HL-60 (cell line): ENCODE measurements around the gene BPNT1.
A peak's percentile ranks its signal among the peaks of the same experiment; 100 is the strongest.

Experiments
- DNase-seq, 2 experiments: peaks; one replicate each; pipeline ENCODE4 v3.0.0-alpha.2; 2010 to 2020; ENCODE audit warnings: low read depth in 1 of 2, low spot score in 1 of 2
- H3K27ac ChIP-seq: fragments of 250-450 bp; sonication (Bioruptor Pico); replicated peaks from 2 replicates; pipeline ENCODE4 v1.5.1; 2020; ENCODE audit warnings: mild to moderate bottlenecking, moderate library complexity
- H3K27me3 ChIP-seq: fragments of 250-450 bp; sonication (Bioruptor Pico); 2 replicates; pipeline ENCODE4 v1.5.1; 2021; ENCODE audit warnings: mild to moderate bottlenecking, moderate library complexity; ENCODE audit not compliant: insufficient read depth, poor library complexity, severe bottlenecking
- H3K4me3 ChIP-seq: replicated peaks from 2 replicates; pipeline ENCODE4 v1.5.1; 2011; ENCODE audit warnings: mild to moderate bottlenecking, control low read depth, low read length; ENCODE audit not compliant: insufficient read depth
- CTCF ChIP-seq: IDR thresholded peaks from one replicate; pipeline ENCODE4 v1.5.1; 2011; ENCODE audit warnings: low read length, control low read depth, inconsistent platforms; ENCODE audit not compliant: insufficient read depth
- GABPA ChIP-seq: IDR thresholded peaks from 2 replicates; pipeline ENCODE4 v1.6.1; 2012; ENCODE audit warnings: low read depth
- POLR2AphosphoS5 ChIP-seq: IDR thresholded peaks from 2 replicates; pipeline ENCODE4 v1.6.1; 2012; ENCODE audit warnings: low read depth
- SPI1 ChIP-seq: IDR thresholded peaks from 2 replicates; pipeline ENCODE4 v1.6.1; 2012; ENCODE audit warnings: low read depth, mild to moderate bottlenecking, borderline replicate concordance
- long read RNA-seq: library from polyadenylated mRNA; unstranded; transcript quantifications from one replicate; pipeline ENCODE4 v2.0.0, GENCODE V29; 2020
- TF ChIP-seq, protein P1 (sequence below): IDR thresholded peaks from 2 replicates; pipeline ENCODE4 v1.6.1; 2012; ENCODE audit warnings: low read depth; ENCODE audit not compliant: insufficient replicate concordance

BPNT1 gene
- long read RNA-seq, transcript BPNT1-201 (9 exons, 2,465 nt): major isoform, 18 of 36 reads
- long read RNA-seq, partial matches to known transcripts: 4 of 36 reads
- long read RNA-seq, other reads (novel, unspliced or antisense): 13 of 36 reads

DNA sequence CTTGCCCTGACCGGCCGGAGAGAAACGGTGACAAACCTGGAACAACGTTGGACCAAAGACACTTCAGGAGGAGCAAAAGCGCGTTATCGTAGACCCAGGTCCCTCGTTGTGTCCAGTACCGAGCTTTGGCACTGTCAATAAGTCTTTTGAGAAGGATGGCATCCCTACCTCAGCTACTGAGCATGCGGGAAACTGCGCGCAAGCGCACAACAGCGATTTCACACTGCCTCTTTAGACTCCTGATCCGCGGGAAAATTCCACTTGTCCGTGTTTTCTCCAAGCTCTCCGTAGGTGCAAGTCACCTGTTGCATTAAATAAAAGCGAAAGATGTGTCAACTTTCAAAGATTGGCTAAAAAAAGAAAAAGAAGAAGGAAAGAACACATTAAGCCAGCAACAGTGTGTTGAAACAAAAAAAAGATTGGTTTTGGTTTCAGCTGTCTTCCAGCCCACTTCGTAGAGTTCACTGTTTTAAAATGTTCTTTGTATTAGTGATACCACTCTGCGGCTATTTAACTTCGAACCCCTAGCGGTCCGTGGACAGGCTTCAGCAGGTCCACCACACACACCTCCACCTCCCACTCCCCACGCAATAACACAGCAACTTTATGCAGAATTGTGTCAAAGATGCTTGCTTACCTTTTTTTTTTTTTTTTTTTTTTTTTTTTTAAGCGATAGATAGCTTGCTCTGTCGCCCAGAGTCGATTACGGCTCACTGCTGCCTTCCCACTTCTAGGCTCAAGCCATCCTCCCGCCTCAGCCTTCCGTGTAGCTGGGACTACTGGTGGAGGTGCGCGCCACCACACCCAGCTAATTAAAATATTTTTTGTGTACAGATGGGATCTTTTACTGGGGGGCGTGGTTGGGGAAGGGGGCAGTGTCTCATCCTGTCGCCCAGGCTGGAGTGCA, at the start of gene BPNT1:
TSS of gene BPNT1 (minus strand) at position 139 of the 907 bp plus-strand sequence. CDS start 9,942 bp downstream, outside the sequence.
- Histone ChIP-seq H3K27me3 (no peaks in the 10 kb centered on the region), H3K4me3 (peak within 1 kb of the TSS; percentile 53), H3K27ac (peak within 1 kb of the TSS; percentile 57)
- DNase-seq: peak; percentile 92 to 97
- TF ChIP-seq GABPA: peak; percentile 36; the same call in 1 of the 2 replicates
- TF ChIP-seq POLR2AphosphoS5: peak; percentile 42; the same call in 1 of the 2 replicates
- no peak; the same call in 1 of the 2 replicates for TF ChIP-seq SPI1
- no peak for TF ChIP-seq CTCF
- TF ChIP-seq, protein P1, sequence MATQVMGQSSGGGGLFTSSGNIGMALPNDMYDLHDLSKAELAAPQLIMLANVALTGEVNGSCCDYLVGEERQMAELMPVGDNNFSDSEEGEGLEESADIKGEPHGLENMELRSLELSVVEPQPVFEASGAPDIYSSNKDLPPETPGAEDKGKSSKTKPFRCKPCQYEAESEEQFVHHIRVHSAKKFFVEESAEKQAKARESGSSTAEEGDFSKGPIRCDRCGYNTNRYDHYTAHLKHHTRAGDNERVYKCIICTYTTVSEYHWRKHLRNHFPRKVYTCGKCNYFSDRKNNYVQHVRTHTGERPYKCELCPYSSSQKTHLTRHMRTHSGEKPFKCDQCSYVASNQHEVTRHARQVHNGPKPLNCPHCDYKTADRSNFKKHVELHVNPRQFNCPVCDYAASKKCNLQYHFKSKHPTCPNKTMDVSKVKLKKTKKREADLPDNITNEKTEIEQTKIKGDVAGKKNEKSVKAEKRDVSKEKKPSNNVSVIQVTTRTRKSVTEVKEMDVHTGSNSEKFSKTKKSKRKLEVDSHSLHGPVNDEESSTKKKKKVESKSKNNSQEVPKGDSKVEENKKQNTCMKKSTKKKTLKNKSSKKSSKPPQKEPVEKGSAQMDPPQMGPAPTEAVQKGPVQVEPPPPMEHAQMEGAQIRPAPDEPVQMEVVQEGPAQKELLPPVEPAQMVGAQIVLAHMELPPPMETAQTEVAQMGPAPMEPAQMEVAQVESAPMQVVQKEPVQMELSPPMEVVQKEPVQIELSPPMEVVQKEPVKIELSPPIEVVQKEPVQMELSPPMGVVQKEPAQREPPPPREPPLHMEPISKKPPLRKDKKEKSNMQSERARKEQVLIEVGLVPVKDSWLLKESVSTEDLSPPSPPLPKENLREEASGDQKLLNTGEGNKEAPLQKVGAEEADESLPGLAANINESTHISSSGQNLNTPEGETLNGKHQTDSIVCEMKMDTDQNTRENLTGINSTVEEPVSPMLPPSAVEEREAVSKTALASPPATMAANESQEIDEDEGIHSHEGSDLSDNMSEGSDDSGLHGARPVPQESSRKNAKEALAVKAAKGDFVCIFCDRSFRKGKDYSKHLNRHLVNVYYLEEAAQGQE: peak; percentile 44

- H3K27ac ChIP-seq: peak overlapping the region; percentile 55
- H3K4me3 ChIP-seq: no peak overlapping the region
- TF ChIP-seq, protein P1: no peak
- TF ChIP-seq CTCF: no peak
- no peak for TF ChIP-seq SPI1
- no peak for TF ChIP-seq POLR2AphosphoS5
- TF ChIP-seq GABPA: no peak
- DNase-seq: peak in 1 of 2 experiments; percentile 16
- no peaks in the 10 kb centered on the region for H3K27me3 ChIP-seq
Observed at GRCh38 chr1:220137019-220137786, 47.6 kb upstream of the BPNT1 start.

- H3K27ac ChIP-seq: no peak overlapping the region
- no peaks in the 10 kb centered on the region for H3K27me3 ChIP-seq
Observed at GRCh38 chr1:220135755-220136154, 46.2 kb upstream of the BPNT1 start.

More at GRCh38 chr1:220135755-220136154, 46.2 kb upstream of the BPNT1 start:
- TF ChIP-seq GABPA (no peak), SPI1 (no peak), POLR2AphosphoS5 (no peak), CTCF (no peak)
- TF ChIP-seq, protein P1: no peak
- DNase-seq: no peak
- no peak overlapping the region for H3K4me3 ChIP-seq
